GM10266 (cell line): ENCODE results near the gene RPE.

Source experiments
- DNase-seq: peaks from one replicate; pipeline ENCODE4 v3.0.0; 2012; ENCODE audit errors: extremely low spot score
- CTCF ChIP-seq: IDR thresholded peaks from 2 replicates; pipeline ENCODE4 v1.5.1; 2012; ENCODE audit warnings: mild to moderate bottlenecking, low read depth; ENCODE audit not compliant: control insufficient read depth, insufficient read depth; ENCODE audit errors: missing control alignments

The RPE gene

GRCh38 chr2:210049831-210050230 lies 47.4 kb downstream of the RPE start:
- no peak for TF ChIP-seq CTCF
- no peak for DNase-seq

GRCh38 chr2:210050885-210051284 lies 48.4 kb downstream of the RPE start:
- no peak for DNase-seq
- TF ChIP-seq CTCF: no peak

GRCh38 chr2:210054696-210055095 lies 52.3 kb downstream of the RPE start:
- no peak for TF ChIP-seq CTCF
- DNase-seq: no peak

GRCh38 chr2:210055825-210056224 lies 53.4 kb downstream of the RPE start:
- DNase-seq: no peak

GRCh38 chr2:210063306-210063705 lies 60.9 kb downstream of the RPE start:
- DNase-seq: no peak
- TF ChIP-seq CTCF: no peak

More at GRCh38 chr2:210055825-210056224, 53.4 kb downstream of the RPE start:
- no peak for TF ChIP-seq CTCF
